HG02884 (cell line): ENCODE data around the gene OMG.
"Not testable (repeated sequence)": the region's sequence is repeated elsewhere in the genome, so short reads cannot be mapped to it uniquely, and the experiment has no call there.

ENCODE experiments used
- ATAC-seq: cut with Tn5 transposase; IDR thresholded peaks from one replicate; pipeline ENCODE4 v1.9.1; 2021; ENCODE audit warnings: mild to moderate bottlenecking, moderate library complexity; ENCODE audit not compliant: unreplicated experiment

Gene OMG

GRCh38 chr17:31266042-31266441 is 31.0 kb downstream of the OMG start:
- no peak for ATAC-seq

GRCh38 chr17:31262923-31263322 is 34.1 kb downstream of the OMG start:
- not testable (repeated sequence) for ATAC-seq

GRCh38 chr17:31261601-31262000 is 35.4 kb downstream of the OMG start:
- ATAC-seq: no peak

GRCh38 chr17:31260151-31260550 is 36.9 kb downstream of the OMG start:
- no peak for ATAC-seq

- no peak for ATAC-seq
Measured at GRCh38 chr17:31256936-31257335, 40.1 kb downstream of the OMG start.

GRCh38 chr17:31254654-31255053 is 42.4 kb downstream of the OMG start:
- no peak for ATAC-seq

GRCh38 chr17:31252741-31253140 is 44.3 kb downstream of the OMG start:
- ATAC-seq: no peak

- no peak for ATAC-seq
Measured at GRCh38 chr17:31251970-31252328, 45.1 kb downstream of the OMG start.

- no peak for ATAC-seq
Measured at GRCh38 chr17:31251105-31251969, 45.7 kb downstream of the OMG start.

GRCh38 chr17:31250229-31250628 is 46.8 kb downstream of the OMG start:
- ATAC-seq: no peak

GRCh38 chr17:31249835-31250141 is 47.3 kb downstream of the OMG start:
- ATAC-seq: no peak

- no peak for ATAC-seq
Measured at GRCh38 chr17:31248986-31249834, 47.8 kb downstream of the OMG start.
